ENCODE measurements around the gene NRXN3.

Gene NRXN3

DNA sequence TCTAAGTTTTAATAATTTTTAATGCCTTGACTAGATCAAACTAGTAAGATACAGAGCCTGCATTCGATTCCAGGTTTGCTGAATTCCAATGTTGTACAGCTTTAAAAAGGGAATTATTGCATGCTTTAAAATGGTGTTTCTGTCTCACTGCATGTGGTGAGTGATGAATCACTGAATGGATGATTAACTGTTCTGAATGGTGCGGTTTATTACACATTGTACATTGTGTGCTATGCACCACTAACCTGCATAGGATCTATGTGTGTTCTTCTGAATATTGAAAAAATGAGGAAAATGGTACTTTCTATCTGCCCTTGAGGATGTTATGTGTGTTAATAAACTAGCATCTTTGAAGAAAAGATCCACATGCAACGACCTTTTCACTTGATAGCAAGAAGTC lies 231.7 kb downstream of the NRXN3 start:
- CTCF ChIA-PET, result no interaction called here
- Histone ChIP-seq H3K27ac (ENCODE audit: extremely low read depth, low read depth, low read length) (no peak overlapping the region), H3K9me3 (ENCODE audit: control insufficient read depth, insufficient read depth, low read depth, low read length) (no peaks in the 10 kb centered on the region), H3K4me1 (ENCODE audit: control insufficient read depth, insufficient read depth, low read length) (no peaks in the 10 kb centered on the region), H3K4me3 (ENCODE audit: low read depth, low read length) (no peak overlapping the region), H3K36me3 (ENCODE audit: control insufficient read depth in 2 of 2, insufficient read depth in 1 of 2, low read length in 2 of 2) (no peaks in the 10 kb centered on the region)
- POLR2A ChIA-PET, result no interaction called here
- no peak for TF ChIP-seq ZFP41 (tag by site-specific recombination; IDR thresholded peaks at IDR 0.05; ENCODE audit: borderline replicate concordance)
- no peak for TF ChIP-seq ZNF621 (tag by site-specific recombination; IDR thresholded peaks at IDR 0.05)
- TF ChIP-seq, protein P1, sequence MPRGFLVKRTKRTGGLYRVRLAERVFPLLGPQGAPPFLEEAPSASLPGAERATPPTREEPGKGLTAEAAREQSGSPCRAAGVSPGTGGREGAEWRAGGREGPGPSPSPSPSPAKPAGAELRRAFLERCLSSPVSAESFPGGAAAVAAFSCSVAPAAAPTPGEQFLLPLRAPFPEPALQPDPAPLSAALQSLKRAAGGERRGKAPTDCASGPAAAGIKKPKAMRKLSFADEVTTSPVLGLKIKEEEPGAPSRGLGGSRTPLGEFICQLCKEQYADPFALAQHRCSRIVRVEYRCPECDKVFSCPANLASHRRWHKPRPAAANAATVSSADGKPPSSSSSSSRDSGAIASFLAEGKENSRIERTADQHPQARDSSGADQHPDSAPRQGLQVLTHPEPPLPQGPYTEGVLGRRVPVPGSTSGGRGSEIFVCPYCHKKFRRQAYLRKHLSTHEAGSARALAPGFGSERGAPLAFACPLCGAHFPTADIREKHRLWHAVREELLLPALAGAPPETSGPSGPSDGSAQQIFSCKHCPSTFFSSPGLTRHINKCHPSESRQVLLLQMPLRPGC (tag by site-specific recombination; IDR thresholded peaks at IDR 0.05), result no peak

DNA sequence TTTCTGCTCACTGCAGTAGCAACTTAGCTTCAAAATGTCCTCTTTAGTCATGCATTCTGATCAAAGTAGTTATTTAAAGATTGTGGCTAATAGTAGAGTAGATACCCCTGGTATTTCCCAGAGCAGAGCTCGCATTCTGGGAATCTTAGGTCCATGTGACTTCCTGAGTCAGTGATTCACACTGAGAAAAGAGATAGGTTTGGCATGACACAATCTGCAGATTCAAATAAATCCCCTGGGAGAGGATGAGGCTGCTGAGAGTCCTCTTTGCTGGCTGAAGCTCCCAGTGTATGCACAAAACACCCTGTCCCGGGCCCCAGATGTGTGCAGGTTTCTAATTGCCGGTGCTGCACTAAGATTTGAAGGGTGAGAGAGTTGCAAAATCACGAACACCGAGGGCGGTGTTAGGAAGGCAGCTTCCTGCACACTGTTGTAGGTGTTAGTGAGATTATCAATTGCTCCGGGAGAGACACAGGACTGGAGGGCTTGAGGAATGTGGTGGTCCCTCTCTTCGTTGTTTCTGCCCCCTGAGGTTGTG lies 233.2 kb downstream of the NRXN3 start:
- ChIA-PET CTCF (no interaction called here), POLR2A (interaction anchor here (1.1 kb wide), 1 partner anchor 20 kb away, joined by 3 read pairs; no protein-coding TSS in a partner anchor)
- no peaks in the 10 kb centered on the region for H3K4me1 ChIP-seq (ENCODE audit: control insufficient read depth, insufficient read depth, low read length)
- no peak overlapping the region for H3K4me3 ChIP-seq (ENCODE audit: low read depth, low read length)
- no peaks in the 10 kb centered on the region for H3K9me3 ChIP-seq (ENCODE audit: control insufficient read depth, insufficient read depth, low read depth, low read length)
- H3K36me3 ChIP-seq (ENCODE audit: control insufficient read depth in 2 of 2, insufficient read depth in 1 of 2, low read length in 2 of 2), result no peaks in the 10 kb centered on the region
- TF ChIP-seq ZSCAN23 (tag by site-specific recombination; IDR thresholded peaks at IDR 0.05), result no peak
- no peak for TF ChIP-seq ZNF610 (tag by site-specific recombination; IDR thresholded peaks at IDR 0.05; ENCODE audit: borderline replicate concordance)
- TF ChIP-seq FEZF1 (tag by site-specific recombination; IDR thresholded peaks at IDR 0.05), result no peak
- no peak for TF ChIP-seq ZFP41 (tag by site-specific recombination; IDR thresholded peaks at IDR 0.05; ENCODE audit: borderline replicate concordance)
- no peak for TF ChIP-seq ZNF555 (tag by site-specific recombination; conservative IDR thresholded peaks at IDR 0.05)
- no peak for TF ChIP-seq ZNF560 (tag by site-specific recombination; IDR thresholded peaks at IDR 0.05; ENCODE audit: borderline replicate concordance)
- no peak for TF ChIP-seq ZNF354C (tag by site-specific recombination; IDR thresholded peaks at IDR 0.05; ENCODE audit: borderline replicate concordance, low read depth)
- no peak for TF ChIP-seq ZNF561 (tag by site-specific recombination; IDR thresholded peaks at IDR 0.05; ENCODE audit: borderline replicate concordance)
- no peak for TF ChIP-seq SETDB1 (IDR thresholded peaks at IDR 0.05; ENCODE audit: insufficient read length, low read length)
- no peak for TF ChIP-seq BCL11A (tag by site-specific recombination; IDR thresholded peaks at IDR 0.05; ENCODE audit: low read depth)
- TF ChIP-seq ZNF529 (tag by site-specific recombination; IDR thresholded peaks at IDR 0.05; ENCODE audit: insufficient replicate concordance), result no peak
- TF ChIP-seq SP7 (tag by site-specific recombination; IDR thresholded peaks at IDR 0.05), result no peak
- TF ChIP-seq, protein P2, sequence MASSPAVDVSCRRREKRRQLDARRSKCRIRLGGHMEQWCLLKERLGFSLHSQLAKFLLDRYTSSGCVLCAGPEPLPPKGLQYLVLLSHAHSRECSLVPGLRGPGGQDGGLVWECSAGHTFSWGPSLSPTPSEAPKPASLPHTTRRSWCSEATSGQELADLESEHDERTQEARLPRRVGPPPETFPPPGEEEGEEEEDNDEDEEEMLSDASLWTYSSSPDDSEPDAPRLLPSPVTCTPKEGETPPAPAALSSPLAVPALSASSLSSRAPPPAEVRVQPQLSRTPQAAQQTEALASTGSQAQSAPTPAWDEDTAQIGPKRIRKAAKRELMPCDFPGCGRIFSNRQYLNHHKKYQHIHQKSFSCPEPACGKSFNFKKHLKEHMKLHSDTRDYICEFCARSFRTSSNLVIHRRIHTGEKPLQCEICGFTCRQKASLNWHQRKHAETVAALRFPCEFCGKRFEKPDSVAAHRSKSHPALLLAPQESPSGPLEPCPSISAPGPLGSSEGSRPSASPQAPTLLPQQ (tag by site-specific recombination; IDR thresholded peaks at IDR 0.05), result no peak
- no peak for TF ChIP-seq ZNF274 (IDR thresholded peaks at IDR 0.05; ENCODE audit: low read length)
- no peak for TF ChIP-seq ZNF274 (tag by site-specific recombination; IDR thresholded peaks at IDR 0.05; ENCODE audit: borderline replicate concordance)
- TF ChIP-seq ZNF221 (tag by site-specific recombination; IDR thresholded peaks at IDR 0.05; ENCODE audit: borderline replicate concordance), result no peak
- no peak for TF ChIP-seq ZNF549 (tag by site-specific recombination; IDR thresholded peaks at IDR 0.05)
- no peak for TF ChIP-seq ZNF2 (tag by site-specific recombination; IDR thresholded peaks at IDR 0.05)
- TF ChIP-seq, protein P3, sequence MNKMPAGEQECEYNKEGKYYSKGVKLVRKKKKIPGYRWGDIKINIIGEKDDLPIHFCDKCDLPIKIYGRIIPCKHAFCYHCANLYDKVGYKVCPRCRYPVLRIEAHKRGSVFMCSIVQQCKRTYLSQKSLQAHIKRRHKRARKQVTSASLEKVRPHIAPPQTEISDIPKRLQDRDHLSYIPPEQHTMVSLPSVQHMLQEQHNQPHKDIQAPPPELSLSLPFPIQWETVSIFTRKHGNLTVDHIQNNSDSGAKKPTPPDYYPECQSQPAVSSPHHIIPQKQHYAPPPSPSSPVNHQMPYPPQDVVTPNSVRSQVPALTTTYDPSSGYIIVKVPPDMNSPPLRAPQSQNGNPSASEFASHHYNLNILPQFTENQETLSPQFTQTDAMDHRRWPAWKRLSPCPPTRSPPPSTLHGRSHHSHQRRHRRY (tag by site-specific recombination; IDR thresholded peaks at IDR 0.05), result no peak
- TF ChIP-seq, protein P4, sequence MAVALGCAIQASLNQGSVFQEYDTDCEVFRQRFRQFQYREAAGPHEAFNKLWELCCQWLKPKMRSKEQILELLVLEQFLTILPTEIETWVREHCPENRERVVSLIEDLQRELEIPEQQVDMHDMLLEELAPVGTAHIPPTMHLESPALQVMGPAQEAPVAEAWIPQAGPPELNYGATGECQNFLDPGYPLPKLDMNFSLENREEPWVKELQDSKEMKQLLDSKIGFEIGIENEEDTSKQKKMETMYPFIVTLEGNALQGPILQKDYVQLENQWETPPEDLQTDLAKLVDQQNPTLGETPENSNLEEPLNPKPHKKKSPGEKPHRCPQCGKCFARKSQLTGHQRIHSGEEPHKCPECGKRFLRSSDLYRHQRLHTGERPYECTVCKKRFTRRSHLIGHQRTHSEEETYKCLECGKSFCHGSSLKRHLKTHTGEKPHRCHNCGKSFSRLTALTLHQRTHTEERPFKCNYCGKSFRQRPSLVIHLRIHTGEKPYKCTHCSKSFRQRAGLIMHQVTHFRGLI (tag by site-specific recombination; IDR thresholded peaks at IDR 0.05), result no peak
- no peak for TF ChIP-seq ZNF155 (tag by site-specific recombination; IDR thresholded peaks at IDR 0.05)
- no peak overlapping the region for H3K27ac ChIP-seq (ENCODE audit: extremely low read depth, low read depth, low read length)
